H1 (cell line): ENCODE results near the gene PCSK4.

Source experiments
- BCL11A ChIP-seq, 2 experiments: IDR thresholded peaks; one replicate each; pipeline ENCODE4 v1.6.1; 2011; ENCODE audit warnings: low read depth in 2 of 2, low read length in 2 of 2, mild to moderate bottlenecking in 2 of 2
- MAFK ChIP-seq: IDR thresholded peaks from 2 replicates; pipeline ENCODE4 v1.6.1; 2012; ENCODE audit warnings: low read depth, mild to moderate bottlenecking, improper control_type of control experiment, low read length
- POLR2A ChIP-seq, 2 experiments: IDR thresholded peaks; 1 replicate in 1 of 2; 2 replicates in 1 of 2; pipeline ENCODE4 v1.6.1; 2011; ENCODE audit warnings: low read depth in 2 of 2, low read length in 2 of 2, mild to moderate bottlenecking in 2 of 2; ENCODE audit errors: control extremely low read depth in 1 of 2
- POLR2AphosphoS5 ChIP-seq: IDR thresholded peaks from 2 replicates; pipeline ENCODE4 v1.6.1; 2011; ENCODE audit warnings: low read depth, low read length
- RAD21 ChIP-seq, 2 experiments: IDR thresholded peaks in 1 of 2; conservative IDR thresholded peaks in 1 of 2; 2 replicates each; pipeline ENCODE4 v1.6.1; 2011; ENCODE audit warnings: low read depth in 2 of 2, low read length in 2 of 2, improper control_type of control experiment in 1 of 2, inconsistent platforms in 1 of 2, mild to moderate bottlenecking in 1 of 2, moderate library complexity in 1 of 2
- TAF1 ChIP-seq: IDR thresholded peaks from 2 replicates; pipeline ENCODE4 v1.6.1; 2011; ENCODE audit warnings: mild to moderate bottlenecking, low read depth, low read length
- TCF12 ChIP-seq: IDR thresholded peaks from 2 replicates; pipeline ENCODE4 v1.6.1; 2011; ENCODE audit warnings: low read depth, mild to moderate bottlenecking, low read length
- ZNF274 ChIP-seq: IDR thresholded peaks from 2 replicates; pipeline ENCODE4 v1.7.0; 2012; ENCODE audit warnings: low read length, borderline replicate concordance; ENCODE audit errors: extremely low read depth
- TF ChIP-seq, protein P1 (sequence below), 3 experiments: IDR thresholded peaks; 1 replicate in 2 of 3; 2 replicates in 1 of 3; pipeline versions ENCODE4 v1.5.1 to v1.6.1; 2011; ENCODE audit warnings: low read length in 3 of 3, mild to moderate bottlenecking in 3 of 3, inconsistent platforms in 2 of 3, low read depth in 1 of 3, moderate library complexity in 1 of 3; ENCODE audit not compliant: insufficient read depth in 1 of 3; ENCODE audit errors: control extremely low read depth in 1 of 3
- TF ChIP-seq, protein P2 (sequence below): IDR thresholded peaks from 2 replicates; pipeline ENCODE4 v1.6.1; 2012; ENCODE audit warnings: inconsistent platforms

- no peak for TF ChIP-seq RAD21 (IDR thresholded peaks at IDR 0.05 in 1 of 2, conservative IDR thresholded peaks at IDR 0.05 in 1 of 2; ENCODE audit: low read depth in 2 of 2, low read length in 2 of 2)
- TF ChIP-seq, protein P1, sequence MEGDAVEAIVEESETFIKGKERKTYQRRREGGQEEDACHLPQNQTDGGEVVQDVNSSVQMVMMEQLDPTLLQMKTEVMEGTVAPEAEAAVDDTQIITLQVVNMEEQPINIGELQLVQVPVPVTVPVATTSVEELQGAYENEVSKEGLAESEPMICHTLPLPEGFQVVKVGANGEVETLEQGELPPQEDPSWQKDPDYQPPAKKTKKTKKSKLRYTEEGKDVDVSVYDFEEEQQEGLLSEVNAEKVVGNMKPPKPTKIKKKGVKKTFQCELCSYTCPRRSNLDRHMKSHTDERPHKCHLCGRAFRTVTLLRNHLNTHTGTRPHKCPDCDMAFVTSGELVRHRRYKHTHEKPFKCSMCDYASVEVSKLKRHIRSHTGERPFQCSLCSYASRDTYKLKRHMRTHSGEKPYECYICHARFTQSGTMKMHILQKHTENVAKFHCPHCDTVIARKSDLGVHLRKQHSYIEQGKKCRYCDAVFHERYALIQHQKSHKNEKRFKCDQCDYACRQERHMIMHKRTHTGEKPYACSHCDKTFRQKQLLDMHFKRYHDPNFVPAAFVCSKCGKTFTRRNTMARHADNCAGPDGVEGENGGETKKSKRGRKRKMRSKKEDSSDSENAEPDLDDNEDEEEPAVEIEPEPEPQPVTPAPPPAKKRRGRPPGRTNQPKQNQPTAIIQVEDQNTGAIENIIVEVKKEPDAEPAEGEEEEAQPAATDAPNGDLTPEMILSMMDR (IDR thresholded peaks at IDR 0.05; ENCODE audit: control extremely low read depth in 1 of 3, insufficient read depth in 1 of 3, low read depth in 1 of 3, low read length in 3 of 3) = no peak
- TF ChIP-seq POLR2A (IDR thresholded peaks at IDR 0.05; ENCODE audit: control extremely low read depth in 1 of 2, low read depth in 2 of 2, low read length in 2 of 2) = no peak
- no peak for TF ChIP-seq POLR2AphosphoS5
- no peak for TF ChIP-seq BCL11A (IDR thresholded peaks at IDR 0.05; ENCODE audit: low read depth in 2 of 2, low read length in 2 of 2)
- no peak for TF ChIP-seq TAF1
- TF ChIP-seq TCF12 = no peak
- TF ChIP-seq MAFK = no peak
- TF ChIP-seq, protein P2, sequence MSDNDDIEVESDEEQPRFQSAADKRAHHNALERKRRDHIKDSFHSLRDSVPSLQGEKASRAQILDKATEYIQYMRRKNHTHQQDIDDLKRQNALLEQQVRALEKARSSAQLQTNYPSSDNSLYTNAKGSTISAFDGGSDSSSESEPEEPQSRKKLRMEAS = no peak
- no peak for TF ChIP-seq ZNF274
Observed at GRCh38 chr19:1445932-1446712, 44.0 kb downstream of the PCSK4 start.
